ENCODE data around the gene TGIF1. TPM values are rescaled to one million over a fixed set of nuclear protein-coding genes. Genes with fewer than 3 reads are reported as not detected.
"Not testable (repeated sequence)": the region's sequence is repeated elsewhere in the genome, so short reads cannot be mapped to it uniquely, and the experiment has no call there.

The TGIF1 gene
- total and polyA plus RNA-seq, 4 donors = 49.1 to 74.5 (median 58.4) TPM

DNA sequence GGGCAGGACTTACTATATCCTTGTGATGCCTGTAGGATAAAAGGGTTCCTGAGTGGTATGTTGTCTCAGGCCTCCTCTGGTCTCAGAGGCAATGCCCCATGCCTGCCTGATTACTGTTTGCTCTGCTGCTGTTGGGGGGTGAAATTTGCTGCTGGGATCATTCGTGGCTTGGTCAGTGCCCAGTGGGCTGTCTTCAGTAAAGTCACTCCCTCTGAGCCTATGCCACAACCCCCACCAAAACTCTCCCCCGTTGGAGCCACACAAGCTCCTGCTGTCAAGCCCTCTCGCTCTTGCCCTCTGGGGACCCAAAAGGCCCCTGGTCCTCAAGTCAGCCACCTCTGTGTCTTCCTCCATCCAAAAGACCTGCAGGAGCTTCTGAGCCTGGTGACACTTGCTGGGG lies 38.6 kb upstream of the TGIF1 start:
- Histone ChIP-seq H3K9ac (ENCODE audit: insufficient read depth in 1 of 2, low read length in 2 of 2) (no peak overlapping the region), H3K9me3 (ENCODE audit: control insufficient read depth in 4 of 4, insufficient read depth in 3 of 4, low read length in 3 of 4) (no peaks in the 10 kb centered on the region), H3K27me3 (ENCODE audit: control insufficient read depth in 3 of 3, insufficient read depth in 3 of 3, low read length in 2 of 3) (no peaks in the 10 kb centered on the region), H3K4me1 (ENCODE audit: control insufficient read depth in 5 of 5, insufficient read depth in 5 of 5, low read length in 5 of 5) (peaks cover 0 to 7% (median 0%) of the 10 kb centered on the region in 5 donors), H3K27ac (ENCODE audit: low read depth in 1 of 2, low read length in 1 of 2) (peak overlapping the region in 1 of 2 donors; percentile 61), H3K36me3 (ENCODE audit: control insufficient read depth in 4 of 4, insufficient read depth in 4 of 4, low read length in 4 of 4) (no peaks in the 10 kb centered on the region), H3K4me3 (no peak overlapping the region)
- no peak for TF ChIP-seq CTCF (IDR thresholded peaks at IDR 0.05; ENCODE audit: control extremely low read depth, extremely low read depth)
- no peak for ATAC-seq (ENCODE audit: insufficient read depth, low FRiP score)
- DNase-seq = no peak
- 82 to 90% methylated on average over 3 of the region's 3 CpGs for WGBS, 2 donors

DNA sequence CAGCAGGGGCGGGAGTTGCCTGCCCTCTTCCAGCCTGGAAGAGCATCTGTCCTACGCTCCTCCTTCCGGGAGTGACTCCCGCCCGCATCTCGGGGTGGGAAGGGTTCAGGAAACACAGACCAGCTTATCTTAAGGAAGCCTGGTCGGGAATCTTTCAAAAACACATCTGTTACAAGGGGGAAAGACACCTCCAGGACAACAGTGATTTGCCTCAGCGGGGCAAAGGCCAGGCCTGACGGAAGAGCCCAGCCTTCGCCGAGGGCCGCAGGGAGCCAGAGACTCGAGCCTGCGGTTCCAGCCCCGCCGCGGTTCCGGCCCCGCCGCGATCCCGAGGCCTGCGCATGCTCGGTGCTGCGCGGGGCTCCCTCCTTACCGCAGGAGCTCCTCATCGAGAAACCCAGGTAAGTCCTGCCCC lies 38.1 kb upstream of the TGIF1 start:
- Histone ChIP-seq H3K36me3 (ENCODE audit: control insufficient read depth in 4 of 4, insufficient read depth in 4 of 4, low read length in 4 of 4) (no peaks in the 10 kb centered on the region), H3K4me1 (ENCODE audit: control insufficient read depth in 5 of 5, insufficient read depth in 5 of 5, low read length in 5 of 5) (peaks cover 0 to 7% (median 0%) of the 10 kb centered on the region in 5 donors), H3K27me3 (ENCODE audit: control insufficient read depth in 3 of 3, insufficient read depth in 3 of 3, low read length in 2 of 3) (no peaks in the 10 kb centered on the region), H3K27ac (ENCODE audit: low read depth in 1 of 2, low read length in 1 of 2) (peak overlapping the region in 1 of 2 donors; percentile 61), H3K4me3 (peak overlapping the region; percentile 22), H3K9me3 (ENCODE audit: control insufficient read depth in 4 of 4, insufficient read depth in 3 of 4, low read length in 3 of 4) (no peaks in the 10 kb centered on the region), H3K9ac (ENCODE audit: insufficient read depth in 1 of 2, low read length in 2 of 2) (no peak overlapping the region)
- TF ChIP-seq CTCF (IDR thresholded peaks at IDR 0.05; ENCODE audit: control extremely low read depth, extremely low read depth) = no peak
- ATAC-seq (ENCODE audit: insufficient read depth, low FRiP score) = peak; percentile 78
- peak in 2 of 3 donors; percentile 17 to 42 for DNase-seq
- WGBS, 2 donors = 17 to 19% methylated on average over 27 to 28 of the region's 28 CpGs

DNA sequence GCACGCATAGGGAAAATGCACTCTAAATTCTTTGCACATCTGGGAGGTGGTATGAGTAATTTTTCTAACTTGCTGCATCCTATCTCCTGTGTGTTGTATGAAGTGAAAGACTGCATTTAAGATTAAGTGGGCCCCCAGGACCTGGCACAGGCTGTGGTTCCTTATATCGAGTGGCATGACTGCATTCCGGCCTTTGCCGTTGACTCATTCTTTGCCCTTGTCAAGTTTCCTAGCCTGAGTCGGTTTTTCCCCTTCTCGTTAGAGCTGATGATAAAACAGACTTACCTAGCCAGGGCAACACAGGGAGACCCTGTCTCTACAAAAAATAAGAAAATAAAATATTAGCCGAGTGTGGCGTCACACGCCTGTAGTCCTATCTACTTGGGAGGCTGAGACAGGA lies 37.4 kb upstream of the TGIF1 start:
- WGBS, 2 donors = 74 to 85% methylated on average over 9 of the region's 9 CpGs
- peak overlapping the region in 1 of 2 donors; percentile 67 for H3K27ac ChIP-seq (ENCODE audit: low read depth in 1 of 2, low read length in 1 of 2)
- not testable (repeated sequence) for H3K27me3 ChIP-seq (ENCODE audit: control insufficient read depth in 3 of 3, insufficient read depth in 3 of 3, low read length in 2 of 3); H3K4me3 ChIP-seq; H3K4me1 ChIP-seq (ENCODE audit: control insufficient read depth in 5 of 5, insufficient read depth in 5 of 5, low read length in 5 of 5); H3K9me3 ChIP-seq (ENCODE audit: control insufficient read depth in 4 of 4, insufficient read depth in 3 of 4, low read length in 3 of 4); H3K36me3 ChIP-seq (ENCODE audit: control insufficient read depth in 4 of 4, insufficient read depth in 4 of 4, low read length in 4 of 4); H3K9ac ChIP-seq (ENCODE audit: insufficient read depth in 1 of 2, low read length in 2 of 2)
- peak; percentile 66 for ATAC-seq (ENCODE audit: insufficient read depth, low FRiP score)
- peak; percentile 60 to 83 (median 66) for DNase-seq

DNA sequence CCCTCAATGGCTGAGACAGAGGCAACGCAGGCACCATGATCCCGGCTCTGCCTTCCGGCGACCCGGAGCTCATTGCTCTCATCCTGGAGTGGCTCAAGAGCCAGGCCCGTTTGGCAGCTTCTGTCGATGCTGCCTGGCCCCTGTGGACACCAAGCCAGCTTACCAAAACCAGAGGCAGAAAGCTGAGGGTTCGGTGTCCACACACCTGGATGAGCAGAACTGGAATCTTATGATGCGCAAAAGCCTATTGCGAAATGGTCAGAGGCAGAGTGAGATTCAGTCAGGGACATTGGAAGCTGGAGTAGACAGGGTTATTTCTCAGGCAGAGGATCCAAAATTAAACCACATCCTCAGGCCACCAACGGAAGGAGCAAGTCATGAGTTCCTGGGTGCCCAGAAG lies 34.9 kb upstream of the TGIF1 start:
- ATAC-seq (ENCODE audit: insufficient read depth, low FRiP score) = no peak
- no peaks in the 10 kb centered on the region for H3K36me3 ChIP-seq (ENCODE audit: control insufficient read depth in 4 of 4, insufficient read depth in 4 of 4, low read length in 4 of 4)
- no peak for DNase-seq
- H3K9ac ChIP-seq (ENCODE audit: insufficient read depth in 1 of 2, low read length in 2 of 2) = no peak overlapping the region
- H3K4me3 ChIP-seq = no peak overlapping the region
- no peaks in the 10 kb centered on the region for H3K27me3 ChIP-seq (ENCODE audit: control insufficient read depth in 3 of 3, insufficient read depth in 3 of 3, low read length in 2 of 3)
- peaks cover 0 to 7% (median 0%) of the 10 kb centered on the region in 5 donors for H3K4me1 ChIP-seq (ENCODE audit: control insufficient read depth in 5 of 5, insufficient read depth in 5 of 5, low read length in 5 of 5)
- whole genome bisulfite sequencing, 2 donors = 83 to 90% methylated on average over 11 of the region's 11 CpGs
- no peak overlapping the region for H3K27ac ChIP-seq (ENCODE audit: low read depth in 1 of 2, low read length in 1 of 2)
- no peaks in the 10 kb centered on the region for H3K9me3 ChIP-seq (ENCODE audit: control insufficient read depth in 4 of 4, insufficient read depth in 3 of 4, low read length in 3 of 4)
- no peak for TF ChIP-seq CTCF (IDR thresholded peaks at IDR 0.05; ENCODE audit: control extremely low read depth, extremely low read depth)

Measured in lung (tissue), 12 donors.